ENCODE results near the gene ANTXR1.

ANTXR1 gene

DNA sequence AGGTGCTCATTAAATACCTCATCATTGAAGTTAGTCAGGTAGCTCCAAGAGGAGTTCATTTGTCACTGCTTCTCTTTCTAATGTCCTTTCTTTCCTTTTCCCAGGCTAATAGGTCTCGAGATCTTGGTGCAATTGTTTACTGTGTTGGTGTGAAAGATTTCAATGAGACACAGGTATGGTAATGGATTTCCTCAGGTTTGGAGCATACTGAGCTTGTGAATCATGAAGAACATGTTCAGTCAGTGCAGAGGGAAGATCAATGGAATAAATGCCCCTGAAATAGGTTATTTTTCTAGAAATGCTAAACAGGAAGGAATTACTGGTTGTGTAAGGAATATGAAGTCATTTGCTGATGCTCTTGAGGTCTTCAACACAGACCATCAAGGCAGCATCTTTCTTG is 62.5 kb downstream of the ANTXR1 start (continued):
- TF ChIP-seq, protein P1, sequence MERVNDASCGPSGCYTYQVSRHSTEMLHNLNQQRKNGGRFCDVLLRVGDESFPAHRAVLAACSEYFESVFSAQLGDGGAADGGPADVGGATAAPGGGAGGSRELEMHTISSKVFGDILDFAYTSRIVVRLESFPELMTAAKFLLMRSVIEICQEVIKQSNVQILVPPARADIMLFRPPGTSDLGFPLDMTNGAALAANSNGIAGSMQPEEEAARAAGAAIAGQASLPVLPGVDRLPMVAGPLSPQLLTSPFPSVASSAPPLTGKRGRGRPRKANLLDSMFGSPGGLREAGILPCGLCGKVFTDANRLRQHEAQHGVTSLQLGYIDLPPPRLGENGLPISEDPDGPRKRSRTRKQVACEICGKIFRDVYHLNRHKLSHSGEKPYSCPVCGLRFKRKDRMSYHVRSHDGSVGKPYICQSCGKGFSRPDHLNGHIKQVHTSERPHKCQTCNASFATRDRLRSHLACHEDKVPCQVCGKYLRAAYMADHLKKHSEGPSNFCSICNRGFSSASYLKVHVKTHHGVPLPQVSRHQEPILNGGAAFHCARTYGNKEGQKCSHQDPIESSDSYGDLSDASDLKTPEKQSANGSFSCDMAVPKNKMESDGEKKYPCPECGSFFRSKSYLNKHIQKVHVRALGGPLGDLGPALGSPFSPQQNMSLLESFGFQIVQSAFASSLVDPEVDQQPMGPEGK (CRISPR knock-in tag; IDR thresholded peaks at IDR 0.05; ENCODE audit: borderline replicate concordance), result no peak
- no peak for TF ChIP-seq OSR1 (CRISPR knock-in tag; IDR thresholded peaks at IDR 0.05)
- no peak for TF ChIP-seq PPARA (CRISPR knock-in tag; IDR thresholded peaks at IDR 0.05; ENCODE audit: borderline replicate concordance)
- no peak for TF ChIP-seq ZNF565 (CRISPR knock-in tag; conservative IDR thresholded peaks at IDR 0.05; ENCODE audit: low read depth)
- TF ChIP-seq SNAI2 (CRISPR knock-in tag; IDR thresholded peaks at IDR 0.05), result no peak
- no peak for TF ChIP-seq TOX (CRISPR knock-in tag; IDR thresholded peaks at IDR 0.05; ENCODE audit: borderline replicate concordance)
- TF ChIP-seq TCF4 (CRISPR knock-in tag; IDR thresholded peaks at IDR 0.05; ENCODE audit: borderline replicate concordance), result no peak

- no peak for TF ChIP-seq ZFP3 (CRISPR knock-in tag; IDR thresholded peaks at IDR 0.05)
- TF ChIP-seq PPARA (CRISPR knock-in tag; IDR thresholded peaks at IDR 0.05; ENCODE audit: borderline replicate concordance), result no peak
- TF ChIP-seq BACH2 (CRISPR knock-in tag; IDR thresholded peaks at IDR 0.05; ENCODE audit: borderline replicate concordance), result no peak
- TF ChIP-seq RARB (CRISPR knock-in tag; IDR thresholded peaks at IDR 0.05), result no peak
- no peak for TF ChIP-seq ZNF70 (CRISPR knock-in tag; IDR thresholded peaks at IDR 0.05)
- TF ChIP-seq TOX (CRISPR knock-in tag; IDR thresholded peaks at IDR 0.05; ENCODE audit: borderline replicate concordance), result no peak
- TF ChIP-seq GLIS3 (CRISPR knock-in tag; IDR thresholded peaks at IDR 0.05), result no peak
- TF ChIP-seq ZFP30 (CRISPR knock-in tag; IDR thresholded peaks at IDR 0.05), result no peak
- TF ChIP-seq ISL1 (CRISPR knock-in tag; IDR thresholded peaks at IDR 0.05), result no peak
- TF ChIP-seq POU6F1 (CRISPR knock-in tag; IDR thresholded peaks at IDR 0.05; ENCODE audit: borderline replicate concordance, low read depth), result no peak
- TF ChIP-seq ZC3H10 (CRISPR knock-in tag; IDR thresholded peaks at IDR 0.05), result no peak
- TF ChIP-seq CSRNP3 (CRISPR knock-in tag; IDR thresholded peaks at IDR 0.05), result no peak
- no peak for TF ChIP-seq OSR1 (CRISPR knock-in tag; IDR thresholded peaks at IDR 0.05)
- no peak for TF ChIP-seq ARNTL (CRISPR knock-in tag; IDR thresholded peaks at IDR 0.05; ENCODE audit: borderline replicate concordance, low read depth)
- TF ChIP-seq CREB5 (CRISPR knock-in tag; IDR thresholded peaks at IDR 0.05; ENCODE audit: low read depth), result no peak
- TF ChIP-seq SNAI2 (CRISPR knock-in tag; IDR thresholded peaks at IDR 0.05), result no peak
- TF ChIP-seq, protein P2, sequence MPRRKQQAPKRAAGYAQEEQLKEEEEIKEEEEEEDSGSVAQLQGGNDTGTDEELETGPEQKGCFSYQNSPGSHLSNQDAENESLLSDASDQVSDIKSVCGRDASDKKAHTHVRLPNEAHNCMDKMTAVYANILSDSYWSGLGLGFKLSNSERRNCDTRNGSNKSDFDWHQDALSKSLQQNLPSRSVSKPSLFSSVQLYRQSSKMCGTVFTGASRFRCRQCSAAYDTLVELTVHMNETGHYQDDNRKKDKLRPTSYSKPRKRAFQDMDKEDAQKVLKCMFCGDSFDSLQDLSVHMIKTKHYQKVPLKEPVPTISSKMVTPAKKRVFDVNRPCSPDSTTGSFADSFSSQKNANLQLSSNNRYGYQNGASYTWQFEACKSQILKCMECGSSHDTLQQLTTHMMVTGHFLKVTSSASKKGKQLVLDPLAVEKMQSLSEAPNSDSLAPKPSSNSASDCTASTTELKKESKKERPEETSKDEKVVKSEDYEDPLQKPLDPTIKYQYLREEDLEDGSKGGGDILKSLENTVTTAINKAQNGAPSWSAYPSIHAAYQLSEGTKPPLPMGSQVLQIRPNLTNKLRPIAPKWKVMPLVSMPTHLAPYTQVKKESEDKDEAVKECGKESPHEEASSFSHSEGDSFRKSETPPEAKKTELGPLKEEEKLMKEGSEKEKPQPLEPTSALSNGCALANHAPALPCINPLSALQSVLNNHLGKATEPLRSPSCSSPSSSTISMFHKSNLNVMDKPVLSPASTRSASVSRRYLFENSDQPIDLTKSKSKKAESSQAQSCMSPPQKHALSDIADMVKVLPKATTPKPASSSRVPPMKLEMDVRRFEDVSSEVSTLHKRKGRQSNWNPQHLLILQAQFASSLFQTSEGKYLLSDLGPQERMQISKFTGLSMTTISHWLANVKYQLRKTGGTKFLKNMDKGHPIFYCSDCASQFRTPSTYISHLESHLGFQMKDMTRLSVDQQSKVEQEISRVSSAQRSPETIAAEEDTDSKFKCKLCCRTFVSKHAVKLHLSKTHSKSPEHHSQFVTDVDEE (CRISPR knock-in tag; IDR thresholded peaks at IDR 0.05), result no peak
- no peak for TF ChIP-seq TCF4 (CRISPR knock-in tag; IDR thresholded peaks at IDR 0.05; ENCODE audit: borderline replicate concordance)
- no peak for TF ChIP-seq ZNF565 (CRISPR knock-in tag; conservative IDR thresholded peaks at IDR 0.05; ENCODE audit: low read depth)
- ATAC-seq, result no peak
Observed at GRCh38 chr2:69076601-69077000, 63.6 kb downstream of the ANTXR1 start.

DNA sequence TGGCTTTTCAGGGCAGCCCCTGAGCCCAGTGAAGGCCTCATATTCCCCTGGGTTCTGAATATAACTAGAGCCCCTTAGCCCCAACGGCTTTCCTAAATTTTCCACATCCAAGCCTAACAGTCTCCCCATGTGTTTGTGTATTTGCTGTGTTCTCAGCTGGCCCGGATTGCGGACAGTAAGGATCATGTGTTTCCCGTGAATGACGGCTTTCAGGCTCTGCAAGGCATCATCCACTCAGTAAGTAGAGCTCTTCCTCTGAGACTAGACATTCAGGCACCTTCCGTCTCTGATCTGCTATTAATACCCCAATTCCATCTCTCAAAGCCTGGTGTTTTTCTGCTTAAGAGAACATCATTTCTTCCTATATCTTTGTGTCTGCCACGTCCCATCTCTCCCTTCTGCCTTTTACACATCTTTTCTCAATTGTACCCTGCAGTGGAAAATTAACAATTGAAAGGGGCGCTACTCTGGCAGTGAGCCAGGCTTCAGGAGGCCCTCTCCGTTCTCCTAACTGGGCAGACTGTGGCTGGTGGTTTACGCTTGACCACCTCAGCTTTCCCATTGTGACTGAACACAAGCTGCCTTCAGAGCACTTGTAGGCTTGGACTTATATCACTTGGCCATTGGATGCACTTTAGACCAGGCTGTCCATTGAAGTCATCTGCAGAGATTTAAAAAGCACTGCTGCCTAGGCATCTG is 64.4 kb downstream of the ANTXR1 start:
- no peak for ATAC-seq
- TF ChIP-seq, protein P1 (CRISPR knock-in tag; IDR thresholded peaks at IDR 0.05; ENCODE audit: borderline replicate concordance), result no peak
